Left lung (tissue), 10 donors: ENCODE results near the gene CHAT. TPM values are rescaled to one million over a fixed set of nuclear protein-coding genes. Genes with fewer than 3 reads are reported as not detected.

Experiments used
- ATAC-seq: fragments of 200-7000 bp; cut with Tn5 transposase; one replicate; pipeline ENCODE4 v1.9.1; 2020; ENCODE audit warnings: moderate library complexity
- DNase-seq, 4 donors: peaks; one replicate each; pipeline ENCODE4 v3.0.0-alpha.2; 2013 to 2020
- H3K27ac ChIP-seq, 2 donors: fragments of 200-600 bp; sonication (generic) in 1 of 2; one replicate each; pipeline versions ENCODE4 v1.5.0 to v1.8.0; 2020 to 2021
- H3K27me3 ChIP-seq, 2 donors: fragments of 200-600 bp; sonication (generic) in 1 of 2; one replicate each; pipeline versions ENCODE4 v1.5.0 to v1.8.0; 2020 to 2021
- H3K36me3 ChIP-seq, 2 donors: fragments of 200-600 bp; sonication (generic) in 1 of 2; one replicate each; pipeline versions ENCODE4 v1.5.0 to v1.8.0; 2020 to 2021
- H3K4me1 ChIP-seq, 2 donors: fragments of 200-600 bp; one replicate each; pipeline ENCODE4 v1.8.0; 2021
- H3K4me3 ChIP-seq, 2 donors: fragments of 200-600 bp; sonication (generic) in 1 of 2; one replicate each; pipeline versions ENCODE4 v1.5.0 to v1.8.0; 2020 to 2021; ENCODE audit warnings: mild to moderate bottlenecking in 1 of 2
- H3K9me3 ChIP-seq, 2 donors: fragments of 200-600 bp; sonication (generic) in 1 of 2; one replicate each; pipeline versions ENCODE4 v1.5.0 to v1.8.0; 2020 to 2021
- CTCF ChIP-seq, 2 donors: fragments of 200-600 bp; sonication (generic) in 1 of 2; IDR thresholded peaks; one replicate each; pipeline versions ENCODE4 v1.5.0 to v1.8.0; 2021; ENCODE audit warnings: antibody characterized with exemption in 2 of 2
- intact Hi-C, 2 donors: fragments of 100-400 bp; cut with DNase I; formaldehyde crosslinking; loops; one replicate each; pipeline versions ENCODE4 v1.11.2 to v1.14.2; 2022
- polyA plus RNA-seq, 6 donors: library from polyadenylated mRNA; unstranded; fragments of 120-200 nt; gene quantifications; one replicate each; pipeline ENCODE4 v1.2.1, GENCODE V29; 2013; ENCODE audit not compliant: insufficient read length in 6 of 6
- total RNA-seq, 2 donors: library from RNA; stranded (reverse); fragmentation: NEBNext Ultra II Directional; extraction: Animal tissue kit (Norgen Biotek cat#: 25700); gene quantifications; one replicate each; pipeline ENCODE4 v1.2.1, GENCODE V29; 2021
- donor health status: DM: no; HTN: yes; CAD: no.
- donor health status: DM: no; HTN: no; CAD: no.

Gene CHAT
- total and polyA plus RNA-seq, 8 donors = not detected

GRCh38 chr10:49624629-49625028, 10.8 kb downstream of the CHAT start:
- no peak for TF ChIP-seq CTCF (IDR thresholded peaks at IDR 0.05)
- intact Hi-C loops = no loop called here
- no peaks in the 10 kb centered on the region for H3K9me3 ChIP-seq
- no peaks in the 10 kb centered on the region for H3K4me1 ChIP-seq
- no peaks in the 10 kb centered on the region for H3K36me3 ChIP-seq
- H3K27ac ChIP-seq = no peak overlapping the region
- DNase-seq (no peak), ATAC-seq (no peak)
- no peak overlapping the region for H3K4me3 ChIP-seq
- H3K27me3 ChIP-seq = peaks cover 0 to 36% of the 10 kb centered on the region in 2 donors

DNA sequence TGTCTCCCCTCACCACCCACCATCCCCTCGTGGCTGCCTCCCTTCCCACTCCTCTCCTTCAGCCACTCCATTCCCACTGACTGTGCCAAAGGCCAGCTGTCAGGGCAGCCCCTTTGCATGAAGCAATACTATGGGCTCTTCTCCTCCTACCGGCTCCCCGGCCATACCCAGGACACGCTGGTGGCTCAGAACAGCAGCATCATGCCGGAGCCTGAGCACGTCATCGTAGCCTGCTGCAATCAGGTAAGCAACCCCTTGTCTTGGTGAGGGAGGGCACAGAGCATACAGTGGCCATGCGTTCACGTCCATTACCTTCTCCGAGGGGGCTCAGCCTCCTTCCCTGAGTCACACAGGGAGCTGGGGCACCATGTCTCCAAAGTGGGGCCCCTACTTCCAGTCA, 11.6 kb downstream of the CHAT start:
- H3K4me3 ChIP-seq = no peak overlapping the region
- H3K27me3 ChIP-seq = peaks cover 0 to 28% of the 10 kb centered on the region in 2 donors
- intact Hi-C loops = no loop called here
- H3K36me3 ChIP-seq = no peaks in the 10 kb centered on the region
- DNase-seq = no peak
- no peaks in the 10 kb centered on the region for H3K4me1 ChIP-seq
- no peak for ATAC-seq
- no peak overlapping the region for H3K27ac ChIP-seq
- H3K9me3 ChIP-seq = no peaks in the 10 kb centered on the region
- TF ChIP-seq CTCF (IDR thresholded peaks at IDR 0.05) = no peak

GRCh38 chr10:49627038-49627437, 13.2 kb downstream of the CHAT start:
- Histone ChIP-seq H3K27ac (no peak overlapping the region), H3K4me1 (no peaks in the 10 kb centered on the region), H3K27me3 (peaks cover 0 to 23% of the 10 kb centered on the region in 2 donors), H3K4me3 (no peak overlapping the region), H3K36me3 (no peaks in the 10 kb centered on the region), H3K9me3 (no peaks in the 10 kb centered on the region)
- DNase-seq (no peak), ATAC-seq (no peak)
- TF ChIP-seq CTCF (IDR thresholded peaks at IDR 0.05) = no peak
- intact Hi-C loops = no loop called here

GRCh38 chr10:49627644-49628247, 13.9 kb downstream of the CHAT start:
- intact Hi-C loops = no loop called here
- no peak overlapping the region for H3K4me3 ChIP-seq
- H3K36me3 ChIP-seq = no peaks in the 10 kb centered on the region
- H3K27ac ChIP-seq = no peak overlapping the region
- ATAC-seq (no peak), DNase-seq (peak in 1 of 4 donors; percentile 8)
- H3K27me3 ChIP-seq = peaks cover 0 to 27% of the 10 kb centered on the region in 2 donors
- no peaks in the 10 kb centered on the region for H3K4me1 ChIP-seq
- H3K9me3 ChIP-seq = no peaks in the 10 kb centered on the region
- no peak for TF ChIP-seq CTCF (IDR thresholded peaks at IDR 0.05)

- H3K4me3 ChIP-seq = no peak overlapping the region
- no peak for ATAC-seq
- H3K9me3 ChIP-seq = no peaks in the 10 kb centered on the region
- no peak overlapping the region for H3K27ac ChIP-seq
- peaks cover 0 to 26% of the 10 kb centered on the region in 2 donors for H3K27me3 ChIP-seq
- H3K4me1 ChIP-seq = no peaks in the 10 kb centered on the region
- TF ChIP-seq CTCF (IDR thresholded peaks at IDR 0.05) = no peak
- DNase-seq = peak in 2 of 4 donors; percentile 16 to 41
- H3K36me3 ChIP-seq = no peaks in the 10 kb centered on the region
- intact Hi-C loops = no loop called here
Measured at GRCh38 chr10:49628599-49628998, 14.8 kb downstream of the CHAT start.
